Endothelial cell of umbilical vein (primary cell): ENCODE results near the gene ZNF497.

ENCODE experiments used
- POLR2AphosphoS5 ChIP-seq: IDR thresholded peaks from 2 replicates; pipeline ENCODE4 v1.6.1; 2012; ENCODE audit warnings: low read depth, mild to moderate bottlenecking, control low read depth, low read length, moderate library complexity; ENCODE audit not compliant: insufficient read depth
- TF ChIP-seq, protein P1 (sequence below), 2 donors: IDR thresholded peaks; 1 replicate in 1 of 2; 2 replicates in 1 of 2; pipeline ENCODE4 v1.5.1; 2011; ENCODE audit warnings: low read length in 2 of 2, mild to moderate bottlenecking in 2 of 2, moderate library complexity in 2 of 2, control low read depth in 1 of 2, inconsistent platforms in 1 of 2, low read depth in 1 of 2; ENCODE audit not compliant: insufficient read depth in 1 of 2; ENCODE audit errors: extremely low read depth in 1 of 2
- TF ChIP-seq, protein P2 (sequence below): IDR thresholded peaks from 2 replicates; pipeline ENCODE4 v1.6.1; 2011; ENCODE audit not compliant: insufficient read depth, insufficient read length

DNA sequence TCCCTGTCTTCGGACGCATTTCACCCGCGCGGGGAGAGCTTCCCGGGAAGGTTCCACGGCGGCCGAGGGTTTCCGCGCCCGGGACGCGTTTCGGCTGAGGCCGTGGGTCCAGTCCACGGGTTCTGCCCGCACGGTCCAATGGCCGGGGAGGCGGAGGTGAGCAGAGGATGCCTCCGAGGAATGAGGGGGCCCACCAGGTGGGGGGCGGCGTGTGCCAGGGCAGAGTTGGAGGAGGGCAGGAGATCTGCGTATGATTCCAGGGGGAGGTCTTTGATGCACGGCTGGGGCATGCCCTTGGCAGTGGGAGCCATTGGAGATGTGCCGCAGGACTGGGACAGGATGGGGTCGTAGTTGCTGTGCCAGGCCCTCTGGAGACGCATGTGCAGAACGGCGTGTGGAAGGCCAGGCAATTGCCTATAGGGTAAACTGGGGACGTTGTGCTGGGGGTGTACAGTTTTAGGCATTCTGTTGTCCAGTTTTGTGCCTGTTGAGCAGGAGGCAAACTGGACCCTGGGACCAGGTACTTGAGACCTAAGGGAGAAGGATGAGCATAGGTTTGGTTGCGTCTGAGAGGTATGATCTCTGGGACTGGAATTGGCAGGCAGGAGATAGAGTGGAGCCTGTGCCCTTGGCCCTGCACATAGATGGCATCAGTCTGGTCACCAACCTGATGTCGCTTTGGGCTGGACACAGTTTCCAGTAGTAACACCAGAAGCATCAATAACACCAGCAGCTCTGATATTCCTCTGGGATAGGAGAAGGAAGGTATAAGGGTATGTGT is 46.6 kb upstream of the ZNF497 start:
- no peak for TF ChIP-seq POLR2AphosphoS5
- TF ChIP-seq, protein P1, sequence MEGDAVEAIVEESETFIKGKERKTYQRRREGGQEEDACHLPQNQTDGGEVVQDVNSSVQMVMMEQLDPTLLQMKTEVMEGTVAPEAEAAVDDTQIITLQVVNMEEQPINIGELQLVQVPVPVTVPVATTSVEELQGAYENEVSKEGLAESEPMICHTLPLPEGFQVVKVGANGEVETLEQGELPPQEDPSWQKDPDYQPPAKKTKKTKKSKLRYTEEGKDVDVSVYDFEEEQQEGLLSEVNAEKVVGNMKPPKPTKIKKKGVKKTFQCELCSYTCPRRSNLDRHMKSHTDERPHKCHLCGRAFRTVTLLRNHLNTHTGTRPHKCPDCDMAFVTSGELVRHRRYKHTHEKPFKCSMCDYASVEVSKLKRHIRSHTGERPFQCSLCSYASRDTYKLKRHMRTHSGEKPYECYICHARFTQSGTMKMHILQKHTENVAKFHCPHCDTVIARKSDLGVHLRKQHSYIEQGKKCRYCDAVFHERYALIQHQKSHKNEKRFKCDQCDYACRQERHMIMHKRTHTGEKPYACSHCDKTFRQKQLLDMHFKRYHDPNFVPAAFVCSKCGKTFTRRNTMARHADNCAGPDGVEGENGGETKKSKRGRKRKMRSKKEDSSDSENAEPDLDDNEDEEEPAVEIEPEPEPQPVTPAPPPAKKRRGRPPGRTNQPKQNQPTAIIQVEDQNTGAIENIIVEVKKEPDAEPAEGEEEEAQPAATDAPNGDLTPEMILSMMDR (IDR thresholded peaks at IDR 0.05; ENCODE audit: extremely low read depth in 1 of 2, insufficient read depth in 1 of 2, low read depth in 1 of 2, low read length in 2 of 2), result no peak
- TF ChIP-seq, protein P2, sequence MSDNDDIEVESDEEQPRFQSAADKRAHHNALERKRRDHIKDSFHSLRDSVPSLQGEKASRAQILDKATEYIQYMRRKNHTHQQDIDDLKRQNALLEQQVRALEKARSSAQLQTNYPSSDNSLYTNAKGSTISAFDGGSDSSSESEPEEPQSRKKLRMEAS, result no peak
